ENCODE measurements around the gene PRKAG1.

- TF ChIP-seq CTCF (IDR thresholded peaks at IDR 0.05; ENCODE audit: borderline replicate concordance, extremely low read depth, low read length, poor library complexity, severe bottlenecking) (no peak), EZH2 (IDR thresholded peaks at IDR 0.05; ENCODE audit: borderline replicate concordance, low read depth, low read length, severe bottlenecking) (no peak)
Measured at GRCh38 chr12:49010092-49010668, 8.4 kb downstream of the PRKAG1 start.

All from DND-41 (cell line).